GM18517 (cell line): ENCODE measurements around the gene PLSCR4.
"Not testable (repeated sequence)": the region's sequence is repeated elsewhere in the genome, so short reads cannot be mapped to it uniquely, and the experiment has no call there.

Source experiments
- ATAC-seq: cut with Tn5 transposase; IDR thresholded peaks from one replicate; pipeline ENCODE4 v1.9.1; 2021; ENCODE audit warnings: mild to moderate bottlenecking, moderate library complexity; ENCODE audit not compliant: unreplicated experiment

The PLSCR4 gene

GRCh38 chr3:146249921-146250320 lies 984 bp downstream of the PLSCR4 start:
- ATAC-seq: no peak

GRCh38 chr3:146247911-146248310 lies 3.0 kb downstream of the PLSCR4 start:
- ATAC-seq: no peak

DNA sequence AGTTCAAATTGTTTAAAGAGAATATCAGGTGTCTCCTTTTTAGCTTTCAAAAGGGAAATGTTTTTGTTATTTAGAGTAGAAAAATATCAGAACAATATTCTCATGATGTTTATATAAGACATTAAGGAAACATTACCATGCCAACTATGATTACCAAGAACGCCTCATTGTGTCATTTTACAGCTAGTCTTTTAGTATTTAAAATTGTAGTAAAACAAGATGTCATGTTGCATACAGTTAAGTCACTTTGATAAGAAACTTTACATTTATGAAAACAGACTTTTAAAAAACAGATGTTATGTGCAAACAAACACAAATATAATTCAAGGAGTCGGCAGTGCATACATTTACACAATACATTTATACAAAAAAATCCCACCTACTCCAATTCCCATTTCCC lies 4.4 kb downstream of the PLSCR4 start:
- no peak for ATAC-seq

- no peak for ATAC-seq
Measured at GRCh38 chr3:146243559-146243958, 7.3 kb downstream of the PLSCR4 start.

DNA sequence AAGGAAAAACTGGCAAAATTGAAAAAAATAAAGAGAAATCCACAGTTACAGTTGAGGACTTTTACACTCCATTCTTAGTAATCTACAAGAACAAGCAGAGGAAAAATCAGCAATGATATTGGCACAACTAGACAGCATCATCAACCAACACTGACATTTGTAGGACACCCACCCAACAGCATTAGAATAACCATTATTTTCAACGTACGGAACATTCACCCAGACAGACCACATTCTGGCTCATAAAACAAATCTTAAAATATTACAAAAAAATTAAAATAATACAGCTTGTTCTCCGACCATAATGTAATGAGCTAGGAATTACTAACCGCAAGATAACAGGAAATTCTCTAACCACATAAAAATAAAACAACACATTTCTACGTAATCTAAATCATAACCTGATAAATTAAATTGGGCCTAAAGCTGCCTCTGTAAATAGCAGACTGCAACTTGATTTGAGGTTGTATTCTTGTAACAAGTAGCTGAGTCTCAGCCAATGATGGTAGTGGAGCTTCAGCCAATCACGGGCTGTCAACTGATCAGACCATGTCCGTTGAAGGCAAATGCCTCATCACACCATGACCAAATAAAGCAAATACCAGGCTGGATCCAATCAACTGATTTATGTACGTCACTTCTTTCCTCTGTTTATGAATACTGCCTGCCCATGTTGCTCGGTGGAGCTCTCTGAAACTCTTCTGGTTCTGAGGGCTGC lies 9.2 kb downstream of the PLSCR4 start:
- no peak for ATAC-seq

DNA sequence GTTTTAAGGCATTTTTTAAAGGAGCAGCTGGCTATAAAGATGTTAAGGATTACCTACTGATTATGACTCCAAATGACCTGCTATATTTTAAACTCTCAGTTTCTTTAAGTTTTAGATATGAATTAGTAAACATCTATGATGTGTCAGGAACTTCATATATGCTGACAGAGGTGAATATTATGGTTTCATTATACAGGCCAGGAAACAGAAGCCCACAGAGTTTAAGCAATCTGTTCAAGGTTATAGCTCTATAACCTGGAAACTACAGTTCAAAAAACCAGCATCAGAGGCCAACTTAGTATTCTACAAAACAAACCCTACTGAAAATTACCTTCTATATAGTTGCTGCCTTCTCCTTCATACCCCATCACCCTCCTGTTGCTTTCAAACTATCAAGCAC lies 17.4 kb downstream of the PLSCR4 start:
- no peak for ATAC-seq

GRCh38 chr3:146227486-146227885 lies 23.4 kb downstream of the PLSCR4 start:
- ATAC-seq: no peak

- no peak for ATAC-seq
Measured at GRCh38 chr3:146226881-146227280, 24.0 kb downstream of the PLSCR4 start.

- ATAC-seq: not testable (repeated sequence)
Measured at GRCh38 chr3:146225458-146225857, 25.4 kb downstream of the PLSCR4 start.

DNA sequence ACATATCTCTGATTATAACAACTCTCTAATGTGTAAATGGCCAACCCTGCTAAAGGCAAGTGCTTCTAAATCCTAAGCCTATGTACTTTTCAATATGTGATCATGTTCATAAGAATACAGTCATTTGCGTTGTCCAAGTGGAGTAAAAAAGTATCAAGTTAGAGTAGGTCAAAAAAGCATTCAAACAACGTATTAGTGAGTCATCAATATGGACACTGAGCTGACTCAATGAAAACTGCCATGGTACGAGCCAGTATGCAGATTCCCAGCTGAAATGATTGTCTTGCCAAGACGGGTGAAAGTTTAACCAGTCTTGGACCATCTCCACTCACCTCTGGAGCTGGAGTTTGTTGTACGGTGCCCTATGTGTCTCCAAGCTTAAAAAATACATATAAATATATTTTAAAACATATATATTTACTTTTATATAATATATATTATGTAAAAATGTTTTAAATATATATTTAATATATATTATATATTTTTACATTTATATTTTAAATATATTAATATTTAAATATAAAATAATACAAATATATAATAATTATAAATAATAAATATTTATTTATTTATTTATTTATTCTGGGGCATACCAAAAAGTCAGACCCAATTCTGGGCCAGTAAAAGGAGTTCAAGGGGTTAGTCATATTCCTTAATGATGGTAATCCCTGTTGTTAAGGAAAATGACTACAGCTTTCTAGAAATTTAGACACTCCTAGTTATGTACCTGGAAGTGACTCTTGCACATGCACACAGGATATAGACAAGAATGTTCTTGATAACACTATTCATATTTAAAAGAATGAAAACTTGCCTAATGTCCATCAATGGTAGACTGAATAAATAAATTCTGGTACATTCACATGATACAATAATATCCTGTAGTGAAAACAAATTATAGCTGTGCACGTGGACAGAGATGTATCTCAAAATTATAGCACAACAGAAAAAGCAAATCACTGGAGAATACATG lies 27.2 kb downstream of the PLSCR4 start:
- ATAC-seq: no peak

DNA sequence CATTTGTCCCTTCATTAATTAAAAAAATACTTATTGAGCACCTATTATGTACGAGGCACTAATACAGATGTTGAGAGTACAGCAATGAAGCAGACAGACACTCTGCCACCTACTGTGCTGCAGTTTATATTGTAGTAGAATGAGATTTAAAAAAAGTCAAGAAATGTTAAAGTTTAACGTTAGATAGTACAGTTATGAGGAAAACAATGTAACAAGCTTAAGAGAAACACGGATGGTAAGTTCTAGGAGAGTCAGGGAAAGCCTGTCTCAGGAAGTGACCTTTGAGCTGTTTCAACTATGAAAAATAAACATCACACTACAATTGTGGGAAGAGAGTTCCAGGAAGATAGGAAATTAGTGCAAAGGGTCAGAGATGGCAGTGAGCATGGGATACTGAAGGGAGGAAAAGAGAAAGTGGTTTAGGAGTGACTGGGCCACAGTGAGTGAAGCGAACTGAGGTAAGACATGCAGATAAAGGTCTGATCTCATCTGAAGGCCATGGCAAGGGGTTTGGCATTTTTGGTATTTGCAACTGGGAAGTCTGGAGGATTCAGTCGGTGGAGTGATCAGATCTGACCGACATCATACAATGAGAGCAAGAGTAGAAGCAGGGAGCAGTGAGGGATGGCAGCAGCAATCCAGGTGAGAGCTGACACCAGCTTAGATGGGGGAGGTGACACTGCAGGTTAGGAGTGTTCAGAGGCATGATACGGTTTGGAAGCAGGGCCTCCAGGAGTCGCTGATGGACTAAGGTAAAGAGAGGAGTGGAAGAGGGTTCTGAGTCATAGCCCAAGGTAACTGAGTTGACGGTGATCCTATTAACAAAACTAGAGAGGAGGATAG lies 28.5 kb downstream of the PLSCR4 start:
- no peak for ATAC-seq

DNA sequence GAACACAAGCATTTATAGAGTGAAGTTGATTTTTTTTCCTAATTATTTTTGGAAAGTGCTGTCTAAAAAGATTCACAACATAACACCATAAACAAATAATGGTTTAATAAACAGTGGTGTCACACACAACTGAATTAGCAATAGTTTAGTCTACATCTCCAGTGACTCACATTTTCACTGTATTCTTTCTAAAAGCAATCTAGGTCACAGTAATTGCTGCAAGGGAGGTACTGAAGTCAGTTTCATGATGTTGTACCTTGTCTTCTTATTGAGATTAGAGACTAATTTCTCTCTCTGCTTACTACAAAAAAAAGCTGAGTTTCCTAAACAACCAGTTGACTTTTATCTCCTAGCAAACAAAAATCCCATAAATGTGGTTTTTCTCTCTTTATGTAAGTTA lies 29.6 kb downstream of the PLSCR4 start:
- no peak for ATAC-seq

- ATAC-seq: no peak
Measured at GRCh38 chr3:146218880-146219866, 31.7 kb downstream of the PLSCR4 start.

GRCh38 chr3:146217324-146217723 lies 33.6 kb downstream of the PLSCR4 start:
- ATAC-seq: no peak

DNA sequence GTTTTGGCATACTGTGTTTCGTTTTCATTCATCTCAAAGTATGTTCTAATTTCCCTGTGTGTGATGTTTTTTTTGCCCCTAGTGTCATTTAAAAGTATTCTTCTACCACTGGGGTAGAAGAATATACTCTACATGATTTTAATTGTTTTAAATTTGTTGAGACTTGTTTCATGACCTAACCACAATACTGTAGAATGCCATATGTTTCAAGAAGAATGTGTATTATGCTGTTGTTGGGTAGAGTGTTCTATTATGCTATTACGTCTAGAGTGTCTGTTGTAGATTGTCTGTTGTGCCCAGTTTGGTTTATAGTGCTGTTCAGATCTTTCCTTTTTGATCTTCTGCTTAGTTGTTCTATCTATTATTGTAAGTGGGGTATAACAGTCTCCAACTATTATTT lies 36.4 kb downstream of the PLSCR4 start:
- ATAC-seq: no peak

DNA sequence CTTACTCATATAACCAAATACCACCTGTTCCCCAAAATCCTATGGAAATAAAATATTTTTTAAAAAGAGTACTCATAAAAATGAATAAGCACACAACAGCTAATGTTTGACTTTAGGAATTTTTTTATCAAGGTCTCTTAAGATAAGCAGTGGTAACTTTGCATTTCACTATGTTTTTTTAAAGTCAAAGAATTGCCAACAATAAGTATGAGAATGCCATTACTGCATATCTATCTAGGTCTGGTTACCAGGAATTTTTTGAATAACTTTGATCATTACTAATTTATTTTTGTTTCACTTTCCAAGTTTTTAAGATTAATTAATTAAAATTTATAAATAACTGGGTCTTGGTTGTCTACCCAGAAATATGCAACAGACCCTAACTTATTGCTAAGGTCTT lies 41.5 kb downstream of the PLSCR4 start:
- ATAC-seq: no peak

DNA sequence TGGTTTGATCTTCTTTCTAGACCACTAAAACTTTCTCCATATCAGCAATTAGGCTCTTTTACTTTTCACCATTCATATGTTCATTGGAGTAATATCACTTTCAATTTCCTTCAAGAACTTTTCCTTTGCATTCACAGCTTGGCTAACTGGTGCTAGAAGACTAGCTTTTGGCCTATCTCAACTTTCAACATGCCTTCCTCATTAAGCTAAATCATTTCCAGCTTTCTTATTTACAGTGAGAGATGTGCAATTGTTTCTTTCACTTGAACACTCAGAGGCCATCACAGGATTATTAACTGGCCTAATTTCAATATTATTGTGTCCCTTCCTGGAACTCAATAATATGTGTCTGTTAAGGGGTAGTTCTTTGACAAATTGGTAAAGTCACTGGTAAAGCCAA lies 47.1 kb downstream of the PLSCR4 start:
- ATAC-seq: no peak

DNA sequence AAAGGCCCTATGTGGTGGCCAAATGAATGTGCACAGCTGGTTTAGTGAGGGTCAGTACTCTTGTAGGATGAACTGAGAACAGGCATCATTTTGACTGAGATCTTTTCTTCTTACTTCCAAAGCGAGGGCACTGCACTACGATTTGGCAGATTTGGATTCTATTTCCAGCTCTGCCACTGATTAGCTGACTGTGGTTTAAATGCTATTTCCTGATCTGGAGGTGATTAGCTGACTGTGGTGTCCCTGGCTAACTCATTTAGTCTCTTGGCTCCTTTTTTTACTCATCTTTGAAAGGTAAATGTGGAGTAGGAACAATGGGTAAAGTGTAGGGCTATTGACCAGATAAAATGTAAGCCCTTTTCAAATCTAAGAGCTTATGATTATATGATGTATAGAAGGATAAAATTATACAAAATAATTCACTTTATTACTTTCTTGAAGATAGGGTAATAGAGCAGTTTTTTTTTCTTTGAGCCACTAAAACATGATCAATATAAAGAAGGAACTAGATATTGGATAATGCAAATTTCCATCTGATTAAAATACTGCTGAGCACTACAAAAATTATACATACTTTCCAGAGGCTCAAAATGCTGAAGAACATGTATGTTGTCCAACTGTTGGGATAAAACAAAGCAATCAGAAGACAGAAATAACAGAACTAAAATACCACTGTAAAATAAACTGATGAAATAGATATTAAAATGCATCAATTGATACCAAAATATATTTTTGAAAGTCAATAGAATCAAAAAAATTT lies 50.3 kb downstream of the PLSCR4 start:
- ATAC-seq: no peak

GRCh38 chr3:146199762-146200161 lies 51.1 kb downstream of the PLSCR4 start:
- no peak for ATAC-seq
